ENCODE results near the gene HDAC8. TPM values are rescaled to one million over a fixed set of nuclear protein-coding genes. Genes with fewer than 3 reads are reported as not detected.

The HDAC8 gene
- total and polyA plus RNA-seq, 8 donors, result 8.5 to 21.6 (median 14.6) TPM

DNA sequence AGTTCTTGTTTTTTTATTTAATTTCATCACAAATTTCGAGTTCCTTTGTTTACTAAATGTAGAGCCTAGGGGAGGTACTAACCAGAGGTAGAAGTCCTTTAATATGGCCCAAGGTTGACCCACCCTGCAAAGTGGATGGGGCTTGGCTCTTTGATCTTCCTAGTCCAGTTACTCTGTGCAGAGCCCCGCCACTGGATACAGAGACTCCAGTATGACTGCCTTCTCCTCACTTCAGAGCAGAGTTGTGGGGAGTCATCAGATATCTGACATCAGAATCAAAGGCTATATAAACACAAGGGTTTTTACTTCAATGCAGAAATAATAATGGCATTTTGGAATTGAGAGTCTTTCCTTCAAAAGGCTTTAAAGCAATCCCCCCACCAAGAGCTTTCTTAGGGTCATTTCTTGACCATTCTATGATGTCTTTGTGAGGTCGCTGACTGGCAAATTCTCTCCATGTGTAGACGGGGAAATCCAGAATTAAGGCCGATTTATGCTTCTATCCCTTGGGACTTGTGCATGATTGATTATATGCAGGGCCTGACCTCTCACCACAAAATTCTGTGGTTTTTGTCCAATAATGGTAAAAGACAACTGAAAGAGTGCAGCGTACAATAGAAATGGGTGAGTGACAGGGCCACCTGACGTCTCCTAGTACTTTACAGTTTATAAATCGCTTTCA lies 178.7 kb downstream of the HDAC8 start:
- ATAC-seq, result no peak
- no peak for TF ChIP-seq CTCF (IDR thresholded peaks at IDR 0.05)
- H3K27ac ChIP-seq, result no peak overlapping the region
- H3K4me1 ChIP-seq, result no peaks in the 10 kb centered on the region
- no peaks in the 10 kb centered on the region for H3K27me3 ChIP-seq
- H3K36me3 ChIP-seq, result no peaks in the 10 kb centered on the region
- H3K9me3 ChIP-seq, result no peaks in the 10 kb centered on the region
- intact Hi-C loops (cut with DNase I), result no loop called here
- no peak overlapping the region for H3K4me3 ChIP-seq
- no peak for DNase-seq
- FAIRE-seq, result no peak
- WGBS, 2 donors, result 66 to 78% methylated on average over 8 of the region's 8 CpGs

DNA sequence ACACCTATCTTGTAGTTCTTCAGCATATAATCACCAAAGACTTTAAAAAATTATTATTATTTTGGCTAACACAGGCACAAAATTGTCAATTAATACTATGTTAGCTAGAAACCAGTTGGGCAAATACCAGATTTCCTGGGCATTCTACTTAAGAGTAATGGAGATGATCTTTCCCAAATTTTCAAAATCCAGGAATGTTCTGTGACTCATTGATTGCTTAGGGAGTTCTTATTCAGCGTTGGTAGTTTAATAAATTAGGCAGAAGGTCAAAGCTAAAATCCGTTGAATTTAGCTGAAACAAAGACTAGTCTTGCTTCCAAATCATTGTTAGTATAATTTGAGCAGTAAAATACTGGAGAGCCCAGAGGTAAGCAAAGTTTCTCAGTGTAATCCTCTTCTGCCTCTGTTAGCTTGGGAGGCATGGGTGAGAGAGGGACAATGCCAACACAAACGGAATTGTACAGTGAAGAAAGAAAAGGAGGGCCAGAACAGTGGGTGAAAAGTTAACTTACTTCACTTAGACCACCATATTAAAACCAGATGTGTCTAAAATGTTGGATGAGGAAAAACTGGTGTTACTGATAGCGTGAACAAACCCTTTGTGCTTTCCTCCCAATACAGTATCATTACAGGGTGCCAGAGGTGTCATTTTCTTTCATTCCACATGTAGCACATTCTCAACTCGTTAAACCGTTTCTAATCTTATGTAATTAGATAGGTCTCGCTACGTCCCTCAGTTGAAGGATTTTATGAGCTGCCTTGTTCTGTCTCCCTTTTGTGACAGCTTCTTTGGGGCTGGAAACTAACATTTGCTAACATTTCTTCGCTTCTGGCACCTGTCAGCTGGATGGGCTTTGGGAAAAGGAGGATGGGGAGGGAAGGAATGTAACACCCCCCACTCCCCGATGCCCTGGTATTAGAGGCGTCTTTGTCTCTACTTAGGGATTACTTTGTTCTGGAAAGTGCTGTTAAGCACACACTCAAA lies 179.5 kb downstream of the HDAC8 start:
- ATAC-seq (no peak), FAIRE-seq (no peak), DNase-seq (no peak)
- intact Hi-C loops (cut with DNase I), result no loop called here
- H3K9me3 ChIP-seq, result no peaks in the 10 kb centered on the region
- no peaks in the 10 kb centered on the region for H3K4me1 ChIP-seq
- no peaks in the 10 kb centered on the region for H3K36me3 ChIP-seq
- no peak overlapping the region for H3K27ac ChIP-seq
- TF ChIP-seq CTCF (IDR thresholded peaks at IDR 0.05), result no peak
- no peaks in the 10 kb centered on the region for H3K27me3 ChIP-seq
- 64 to 86% methylated on average over 11 of the region's 11 CpGs for WGBS, 2 donors
- no peak overlapping the region for H3K4me3 ChIP-seq

GRCh38 chrX:72392042-72392441 lies 180.6 kb downstream of the HDAC8 start:
- FAIRE-seq (no peak), ATAC-seq (no peak), DNase-seq (no peak)
- Histone ChIP-seq H3K4me3 (no peak overlapping the region), H3K27me3 (no peaks in the 10 kb centered on the region), H3K4me1 (no peaks in the 10 kb centered on the region), H3K27ac (no peak overlapping the region), H3K36me3 (no peaks in the 10 kb centered on the region), H3K9me3 (no peaks in the 10 kb centered on the region)
- no peak for TF ChIP-seq CTCF (IDR thresholded peaks at IDR 0.05)
- intact Hi-C loops (cut with DNase I), result no loop called here

DNA sequence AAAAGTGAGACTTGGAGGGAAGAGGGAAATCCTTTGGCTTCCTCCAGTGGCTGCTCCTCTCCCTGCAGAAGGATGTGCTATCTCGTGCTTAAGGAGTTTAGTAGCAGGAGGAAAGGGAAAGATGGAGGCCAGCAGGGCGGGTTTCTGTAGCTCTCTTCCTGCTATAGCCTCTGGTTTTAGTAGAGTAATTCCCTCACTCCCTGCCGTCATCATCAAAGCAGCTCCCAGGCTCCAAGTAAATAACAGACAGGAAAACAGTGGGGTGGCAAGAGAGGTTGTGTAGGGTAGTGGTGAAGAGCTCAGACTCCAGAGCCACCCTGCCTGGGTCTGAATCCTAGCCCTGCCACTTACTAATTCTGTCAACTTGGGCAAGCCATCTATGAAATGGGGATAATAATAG lies 185.4 kb downstream of the HDAC8 start:
- no peak for TF ChIP-seq CTCF (IDR thresholded peaks at IDR 0.05)
- intact Hi-C loops (cut with DNase I), result no loop called here
- no peak for FAIRE-seq

More for the DNA sequence above, 185.4 kb downstream of the HDAC8 start:
- 83 to 92% methylated on average over 3 of the region's 3 CpGs for WGBS, 2 donors
- DNase-seq (no peak), ATAC-seq (no peak)
- H3K4me3 ChIP-seq, result no peak overlapping the region
- H3K4me1 ChIP-seq, result peaks cover 0 to 7% (median 0%) of the 10 kb centered on the region in 3 donors
- no peaks in the 10 kb centered on the region for H3K36me3 ChIP-seq
- H3K27me3 ChIP-seq, result no peaks in the 10 kb centered on the region
- no peaks in the 10 kb centered on the region for H3K9me3 ChIP-seq
- H3K27ac ChIP-seq, result no peak overlapping the region

Data from pancreas (tissue), 10 donors.